Immature natural killer cell (primary cell): ENCODE data around the gene OR51Q1. TPM values are rescaled to one million over a fixed set of nuclear protein-coding genes. Genes with fewer than 3 reads are reported as not detected.

Source experiments
- DNase-seq, 3 donors: peaks; one replicate each; pipeline ENCODE4 v3.0.0; 2022; ENCODE audit warnings: mixed read lengths in 1 of 3
- H3K27ac Mint-ChIP-seq, 6 donors: one replicate each; pipeline ENCODE4 v1.8.0; 2020; ENCODE audit warnings: mixed read lengths in 6 of 6, mild to moderate bottlenecking in 5 of 6, inconsistent platforms in 4 of 6, moderate library complexity in 3 of 6
- H3K27me3 Mint-ChIP-seq, 3 donors: one replicate each; pipeline ENCODE4 v1.8.0; 2020 to 2021; ENCODE audit warnings: low read depth in 3 of 3, mild to moderate bottlenecking in 3 of 3, mixed read lengths in 3 of 3, moderate library complexity in 3 of 3, inconsistent platforms in 1 of 3
- H3K36me3 Mint-ChIP-seq, 3 donors: one replicate each; pipeline ENCODE4 v1.8.0; 2020; ENCODE audit warnings: mixed read lengths in 3 of 3, inconsistent platforms in 2 of 3, mild to moderate bottlenecking in 2 of 3
- H3K4me1 Mint-ChIP-seq, 2 donors: one replicate each; pipeline ENCODE4 v1.8.0; 2020; ENCODE audit warnings: inconsistent platforms in 2 of 2, mild to moderate bottlenecking in 2 of 2, mixed read lengths in 2 of 2, moderate library complexity in 1 of 2
- H3K4me3 Mint-ChIP-seq, 5 donors: one replicate each; pipeline ENCODE4 v1.8.0; 2020; ENCODE audit warnings: mild to moderate bottlenecking in 5 of 5, mixed read lengths in 5 of 5, inconsistent platforms in 3 of 5, moderate library complexity in 3 of 5
- H3K9me3 Mint-ChIP-seq, 6 donors: one replicate each; pipeline ENCODE4 v1.8.0; 2020; ENCODE audit warnings: mild to moderate bottlenecking in 6 of 6, mixed read lengths in 6 of 6, inconsistent platforms in 4 of 6, moderate library complexity in 3 of 6
- polyA plus RNA-seq, 3 donors: library from polyadenylated mRNA; unstranded; fragments of 300-500 nt; fragmentation: Illumina TruSeq; gene quantifications; one replicate each; pipeline ENCODE4 v1.2.3, GENCODE V29; 2021

OR51Q1 gene
- polyA plus RNA-seq, result not detected

DNA sequence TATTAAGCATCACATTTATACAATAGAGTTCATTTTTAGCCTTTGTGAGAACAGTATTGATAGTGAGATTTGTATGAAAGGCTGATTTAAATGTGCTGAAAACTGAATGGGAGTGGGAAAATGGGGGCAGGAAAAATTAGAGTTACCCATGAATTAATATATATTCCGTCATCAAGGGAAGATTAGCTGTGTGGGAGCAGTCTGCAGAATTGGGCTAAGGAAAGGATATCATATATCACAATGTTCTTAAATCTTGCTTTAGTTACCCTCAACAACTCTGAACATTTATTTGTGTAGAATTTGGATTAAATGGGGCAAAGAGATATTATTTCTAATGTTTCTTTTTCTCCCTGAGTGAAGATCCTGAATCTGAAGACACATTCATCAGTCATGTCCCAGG lies at the start of gene OR51Q1:
Gene OR51Q1 (plus strand): TSS at position 301 of the 400 bp plus-strand sequence. CDS start 90 bp downstream, at position 391.
- no peaks in the 10 kb centered on the region for H3K36me3 Mint-ChIP-seq
- no peaks in the 10 kb centered on the region for H3K4me1 Mint-ChIP-seq
- no peak for DNase-seq
- no peak within 1 kb of the TSS for H3K4me3 Mint-ChIP-seq
- H3K27ac Mint-ChIP-seq, result no peak within 1 kb of the TSS
- peaks cover 0 to 5% (median 5%) of the 10 kb centered on the region in 3 donors for H3K27me3 Mint-ChIP-seq
- no peaks in the 10 kb centered on the region for H3K9me3 Mint-ChIP-seq

GRCh38 chr11:5380740-5381342 lies 41.1 kb upstream of the OR51Q1 start:
- DNase-seq, result no peak
- no peak overlapping the region for H3K27ac Mint-ChIP-seq
- H3K4me1 Mint-ChIP-seq, result no peaks in the 10 kb centered on the region
- H3K4me3 Mint-ChIP-seq, result no peak overlapping the region
- peaks cover 0 to 3% (median 0%) of the 10 kb centered on the region in 6 donors for H3K9me3 Mint-ChIP-seq
- H3K36me3 Mint-ChIP-seq, result no peaks in the 10 kb centered on the region
- peaks cover 0 to 2% (median under 1%) of the 10 kb centered on the region in 3 donors for H3K27me3 Mint-ChIP-seq

GRCh38 chr11:5383576-5383975 lies 38.3 kb upstream of the OR51Q1 start, which contains the start of gene OR51M1:
Gene OR51M1 (plus strand): TSS chr11:5383812. CDS start chr11:5389399, 5,587 bp downstream.
- Mint-ChIP-seq H3K4me1 (no peaks in the 10 kb centered on the region), H3K4me3 (no peak within 1 kb of the TSS), H3K27ac (no peak within 1 kb of the TSS), H3K9me3 (no peaks in the 10 kb centered on the region), H3K36me3 (no peaks in the 10 kb centered on the region), H3K27me3 (peaks cover 0 to 1% (median under 1%) of the 10 kb centered on the region in 3 donors)
- DNase-seq, result no peak

GRCh38 chr11:5384335-5384734 lies 37.6 kb upstream of the OR51Q1 start:
- H3K36me3 Mint-ChIP-seq, result no peaks in the 10 kb centered on the region
- H3K27ac Mint-ChIP-seq, result no peak overlapping the region
- no peaks in the 10 kb centered on the region for H3K4me1 Mint-ChIP-seq
- no peak overlapping the region for H3K4me3 Mint-ChIP-seq
- H3K27me3 Mint-ChIP-seq, result peaks cover 0 to 1% (median 0%) of the 10 kb centered on the region in 3 donors
- no peaks in the 10 kb centered on the region for H3K9me3 Mint-ChIP-seq
- DNase-seq, result no peak

- H3K4me3 Mint-ChIP-seq, result no peak overlapping the region
- H3K4me1 Mint-ChIP-seq, result no peaks in the 10 kb centered on the region
- H3K9me3 Mint-ChIP-seq, result no peaks in the 10 kb centered on the region
- no peak overlapping the region for H3K27ac Mint-ChIP-seq
- DNase-seq, result no peak
- H3K36me3 Mint-ChIP-seq, result no peaks in the 10 kb centered on the region
- peaks cover 0 to 3% (median 3%) of the 10 kb centered on the region in 3 donors for H3K27me3 Mint-ChIP-seq
Observed at GRCh38 chr11:5390210-5390609, 31.7 kb upstream of the OR51Q1 start.

DNA sequence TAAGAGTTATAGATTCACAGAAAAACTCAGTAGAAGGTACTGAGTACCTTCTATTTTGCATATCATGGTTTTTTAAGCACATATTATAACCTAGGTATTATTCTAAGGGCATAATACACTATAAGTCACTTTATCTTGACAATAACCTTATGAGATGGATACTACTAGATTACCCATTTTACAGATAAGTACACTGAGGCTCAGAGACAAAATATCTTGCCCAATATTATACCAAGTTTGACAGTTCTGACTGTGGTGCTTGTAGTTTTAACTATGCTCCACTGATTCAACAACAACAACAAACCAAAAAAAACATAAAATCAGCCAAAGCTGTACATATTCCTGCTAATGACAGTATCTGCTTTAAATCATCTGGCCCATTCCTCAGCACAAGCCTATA lies 27.8 kb upstream of the OR51Q1 start:
- DNase-seq, result no peak
- Mint-ChIP-seq H3K4me1 (no peaks in the 10 kb centered on the region), H3K27ac (no peak overlapping the region), H3K4me3 (no peak overlapping the region), H3K9me3 (no peaks in the 10 kb centered on the region), H3K36me3 (no peaks in the 10 kb centered on the region), H3K27me3 (peaks cover 0 to 5% (median 2%) of the 10 kb centered on the region in 3 donors)

GRCh38 chr11:5398936-5399335 lies 23.0 kb upstream of the OR51Q1 start:
- Mint-ChIP-seq H3K4me3 (no peak overlapping the region), H3K4me1 (no peaks in the 10 kb centered on the region), H3K27ac (no peak overlapping the region), H3K36me3 (no peaks in the 10 kb centered on the region), H3K9me3 (peaks cover 0 to 8% (median 0%) of the 10 kb centered on the region in 6 donors), H3K27me3 (peaks cover 2 to 3% (median 2%) of the 10 kb centered on the region in 3 donors)
- DNase-seq, result no peak

DNA sequence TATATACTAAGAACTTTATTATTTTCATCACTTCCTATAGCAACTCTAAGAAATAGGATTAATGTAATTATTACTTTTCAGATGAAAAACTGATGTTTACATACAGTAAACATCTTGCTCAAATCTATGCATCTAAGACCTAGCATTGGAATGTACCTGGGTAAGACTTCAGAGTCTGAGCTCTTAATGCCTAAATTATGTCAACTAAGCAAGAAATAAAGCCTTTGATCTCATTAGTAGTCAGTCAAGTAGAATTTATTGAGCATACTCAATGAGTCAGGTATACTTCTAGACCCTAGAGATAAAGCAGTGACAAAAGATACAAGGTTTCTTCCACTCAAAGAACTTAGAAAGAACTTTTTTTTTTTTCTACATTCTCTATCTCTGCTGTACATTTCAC lies 16.7 kb upstream of the OR51Q1 start:
- H3K36me3 Mint-ChIP-seq, result no peaks in the 10 kb centered on the region
- no peak overlapping the region for H3K4me3 Mint-ChIP-seq
- no peaks in the 10 kb centered on the region for H3K4me1 Mint-ChIP-seq
- H3K27ac Mint-ChIP-seq, result no peak overlapping the region
- peaks cover 0 to 1% (median 0%) of the 10 kb centered on the region in 6 donors for H3K9me3 Mint-ChIP-seq
- H3K27me3 Mint-ChIP-seq, result peaks cover 0 to 3% (median 2%) of the 10 kb centered on the region in 3 donors
- DNase-seq, result no peak

- no peak overlapping the region for H3K27ac Mint-ChIP-seq
- no peaks in the 10 kb centered on the region for H3K9me3 Mint-ChIP-seq
- H3K36me3 Mint-ChIP-seq, result no peaks in the 10 kb centered on the region
- H3K4me1 Mint-ChIP-seq, result no peaks in the 10 kb centered on the region
- no peak for DNase-seq
- H3K4me3 Mint-ChIP-seq, result no peak overlapping the region
- H3K27me3 Mint-ChIP-seq, result peaks cover 0 to 5% (median 5%) of the 10 kb centered on the region in 3 donors
Observed at GRCh38 chr11:5420993-5421392, 918 bp upstream of the OR51Q1 start.

DNA sequence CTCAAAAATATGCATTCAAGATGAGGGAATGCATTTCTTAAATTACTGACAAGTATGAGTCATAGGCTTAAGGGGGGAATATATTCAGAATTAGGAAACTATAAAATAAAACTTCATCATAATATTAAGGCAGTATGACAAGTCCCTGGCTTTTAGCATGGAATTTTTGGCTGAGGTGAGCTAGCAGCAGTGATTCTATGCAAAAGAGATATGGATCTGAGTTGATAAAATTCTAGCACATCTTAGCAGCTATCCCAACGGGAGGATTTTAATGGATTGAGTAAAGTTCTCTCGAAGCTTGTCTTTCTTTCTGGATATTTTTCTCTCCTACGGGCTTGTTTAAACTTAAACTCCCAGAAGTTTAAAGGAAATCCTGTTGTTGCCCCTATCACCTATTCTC lies 1.2 kb downstream of the OR51Q1 start:
- DNase-seq, result no peak
- Mint-ChIP-seq H3K9me3 (no peaks in the 10 kb centered on the region), H3K36me3 (no peaks in the 10 kb centered on the region), H3K27ac (no peak overlapping the region), H3K4me1 (no peaks in the 10 kb centered on the region), H3K27me3 (peaks cover 0 to 5% (median 5%) of the 10 kb centered on the region in 3 donors), H3K4me3 (no peak overlapping the region)

GRCh38 chr11:5441414-5441813 lies 19.5 kb downstream of the OR51Q1 start, which contains the start of gene OR51I1:
Gene OR51I1 (minus strand): TSS chr11:5441514. CDS start chr11:5441514, 0 bp downstream.
- no peak for DNase-seq
- Mint-ChIP-seq H3K9me3 (peaks cover 0 to 2% (median 0%) of the 10 kb centered on the region in 6 donors), H3K4me3 (no peak within 1 kb of the TSS), H3K36me3 (no peaks in the 10 kb centered on the region), H3K27ac (no peak within 1 kb of the TSS), H3K27me3 (peaks cover 0 to 3% (median 2%) of the 10 kb centered on the region in 3 donors), H3K4me1 (no peaks in the 10 kb centered on the region)

DNA sequence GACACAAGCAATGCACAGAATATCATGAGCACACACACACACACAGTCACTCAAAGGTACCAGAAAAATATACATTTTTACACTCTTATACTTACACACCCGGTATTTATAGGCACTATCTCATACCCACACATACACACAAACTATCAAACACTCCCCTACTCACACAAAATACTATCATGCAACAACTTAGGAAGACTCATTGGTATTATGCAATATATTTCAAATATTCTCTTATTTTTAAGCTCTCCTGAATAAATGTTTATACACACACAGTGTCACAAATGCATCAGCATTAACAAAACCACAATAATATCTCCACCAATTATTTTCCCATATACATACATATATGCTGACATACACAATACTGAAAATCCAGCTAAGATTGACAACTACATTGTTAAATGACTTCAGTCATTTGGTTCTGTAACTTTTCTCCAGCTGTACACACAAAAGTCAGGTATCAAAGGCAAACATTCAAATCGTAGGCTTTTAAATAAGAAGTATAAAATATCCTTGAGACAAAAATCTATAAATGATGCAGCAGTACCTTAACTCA lies 22.0 kb downstream of the OR51Q1 start:
- H3K27me3 Mint-ChIP-seq, result peaks cover 0 to 2% (median 1%) of the 10 kb centered on the region in 3 donors
- no peak overlapping the region for H3K4me3 Mint-ChIP-seq
- H3K9me3 Mint-ChIP-seq, result peaks cover 0 to 2% (median 0%) of the 10 kb centered on the region in 6 donors

DNA sequence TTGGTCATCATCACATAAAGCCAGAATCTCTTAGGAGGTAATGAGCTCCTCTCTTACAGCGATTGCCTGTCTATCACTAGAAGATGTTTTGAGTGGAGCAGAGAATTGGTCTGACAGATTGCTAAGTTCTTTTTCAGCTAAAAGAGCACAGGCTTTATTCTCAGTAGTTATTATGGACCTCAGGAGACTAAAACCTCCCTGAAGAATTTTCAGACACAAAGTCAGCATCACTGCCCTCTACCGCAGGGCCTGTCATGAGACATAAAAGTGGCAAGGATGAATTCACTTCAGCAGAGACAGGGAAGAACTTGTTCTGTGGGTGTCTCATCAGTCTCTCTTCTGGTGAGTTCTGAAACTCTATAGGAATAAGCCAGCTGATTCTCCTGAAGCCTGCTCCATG lies 27.1 kb downstream of the OR51Q1 start, which contains the start of gene OR51I2:
Gene OR51I2 (plus strand): TSS at position 301 of the 400 bp plus-strand sequence. CDS start 4,166 bp downstream, outside the sequence.
- Mint-ChIP-seq H3K27ac (no peak within 1 kb of the TSS), H3K9me3 (no peaks in the 10 kb centered on the region), H3K4me3 (no peak within 1 kb of the TSS), H3K4me1 (no peaks in the 10 kb centered on the region), H3K36me3 (no peaks in the 10 kb centered on the region), H3K27me3 (peaks cover 2 to 6% (median 2%) of the 10 kb centered on the region in 3 donors)
- no peak for DNase-seq

More for the DNA sequence above, 22.0 kb downstream of the OR51Q1 start:
- DNase-seq, result no peak
- Mint-ChIP-seq H3K27ac (no peak overlapping the region), H3K36me3 (no peaks in the 10 kb centered on the region), H3K4me1 (no peaks in the 10 kb centered on the region)

DNA sequence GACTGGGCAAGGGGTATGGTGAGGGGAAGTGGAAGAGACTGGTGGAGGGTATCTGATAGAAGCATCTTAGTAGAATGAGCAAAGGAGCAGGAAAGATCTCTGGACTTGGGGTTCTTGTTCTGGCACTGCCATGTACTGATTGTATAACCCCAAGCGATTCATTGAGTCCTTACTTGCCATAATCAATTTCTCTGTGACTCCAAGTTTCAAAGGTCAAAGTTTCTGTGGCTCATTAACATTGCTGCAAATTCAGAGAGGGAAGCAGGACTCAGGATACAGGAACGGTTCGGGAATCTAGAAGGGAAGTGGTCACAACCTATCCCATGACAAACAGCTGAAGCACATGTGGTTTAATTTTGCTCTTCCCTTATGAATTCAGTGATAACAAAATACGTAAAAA lies 27.5 kb downstream of the OR51Q1 start:
- Mint-ChIP-seq H3K27ac (no peak overlapping the region), H3K27me3 (peaks cover 2 to 6% (median 2%) of the 10 kb centered on the region in 3 donors)

More for the DNA sequence above, 27.5 kb downstream of the OR51Q1 start:
- Mint-ChIP-seq H3K4me1 (no peaks in the 10 kb centered on the region), H3K36me3 (no peaks in the 10 kb centered on the region), H3K9me3 (no peaks in the 10 kb centered on the region), H3K4me3 (no peak overlapping the region)
- no peak for DNase-seq
